HEK293T (cell line): Measurements from ENCODE around the gene CATSPER4.

ENCODE experiments used
- CTCF ChIA-PET: fragments of 350-600 bp; formaldehyde crosslinking; extraction: SDS; loops from one replicate; lab custom pipeline; 2021; ENCODE audit warnings: antibody characterized with exemption, inconsistent platforms; lab: Yijun Ruan, JAX
- POLR2A ChIA-PET: fragments of 350-600 bp; formaldehyde crosslinking; extraction: SDS; loops from one replicate; lab custom pipeline; 2020; ENCODE audit warnings: antibody characterized with exemption, inconsistent platforms; lab: Yijun Ruan, JAX
- DNase-seq: peaks from one replicate; pipeline ENCODE4 v3.0.0; 2012; ENCODE audit warnings: mixed read lengths; ENCODE audit errors: extremely low spot score
- ARNT ChIP-seq: fragments of 450-650 bp; IDR thresholded peaks from 2 replicates; pipeline ENCODE4 v1.6.1; 2017; ENCODE audit warnings: mild to moderate bottlenecking
- BHLHE40 ChIP-seq: fragments of 450-650 bp; IDR thresholded peaks from 2 replicates; pipeline ENCODE4 v1.6.1; 2016; ENCODE audit warnings: mild to moderate bottlenecking, moderate library complexity, borderline replicate concordance
- CTBP1 ChIP-seq: fragments of 450-650 bp; IDR thresholded peaks from 2 replicates; pipeline ENCODE4 v1.6.1; 2016; ENCODE audit warnings: borderline replicate concordance
- ELF4 ChIP-seq: fragments of 450-650 bp; IDR thresholded peaks from 2 replicates; pipeline ENCODE4 v1.6.1; 2017; ENCODE audit warnings: antibody characterized with exemption
- FOXA1 ChIP-seq: fragments of 450-650 bp; IDR thresholded peaks from 2 replicates; pipeline ENCODE4 v1.6.1; 2016; ENCODE audit warnings: mild to moderate bottlenecking
- FOXK2 ChIP-seq: fragments of 450-650 bp; IDR thresholded peaks from 2 replicates; pipeline ENCODE4 v1.6.1; 2016; ENCODE audit warnings: mild to moderate bottlenecking
- FOXM1 ChIP-seq: fragments of 450-650 bp; IDR thresholded peaks from 2 replicates; pipeline ENCODE4 v1.6.1; 2017; ENCODE audit warnings: mild to moderate bottlenecking, borderline replicate concordance
- HDGF ChIP-seq: fragments of 450-650 bp; IDR thresholded peaks from 2 replicates; pipeline ENCODE4 v1.6.1; 2017; ENCODE audit warnings: antibody characterized with exemption, borderline replicate concordance
- L3MBTL2 ChIP-seq: fragments of 450-650 bp; conservative IDR thresholded peaks from 2 replicates; pipeline ENCODE4 v1.6.1; 2016; ENCODE audit warnings: mild to moderate bottlenecking
- LEF1 ChIP-seq: fragments of 450-650 bp; IDR thresholded peaks from 2 replicates; pipeline ENCODE4 v1.6.1; 2017; ENCODE audit warnings: mild to moderate bottlenecking, borderline replicate concordance
- NFRKB ChIP-seq: fragments of 450-650 bp; IDR thresholded peaks from 2 replicates; pipeline ENCODE4 v1.6.1; 2016; ENCODE audit warnings: mild to moderate bottlenecking, moderate library complexity
- PKNOX1 ChIP-seq: fragments of 450-650 bp; IDR thresholded peaks from 2 replicates; pipeline ENCODE4 v1.6.1; 2016
- SP1 ChIP-seq: fragments of 450-650 bp; IDR thresholded peaks from 2 replicates; pipeline ENCODE4 v1.6.1; 2017
- SUZ12 ChIP-seq: fragments of 450-650 bp; IDR thresholded peaks from 2 replicates; pipeline ENCODE4 v1.6.1; 2016; ENCODE audit warnings: mild to moderate bottlenecking
- TARDBP ChIP-seq: fragments of 450-650 bp; IDR thresholded peaks from 2 replicates; pipeline ENCODE4 v1.6.1; 2016
- ZNF384 ChIP-seq: fragments of 450-650 bp; IDR thresholded peaks from 2 replicates; pipeline ENCODE4 v1.6.1; 2016

CATSPER4 gene

DNA sequence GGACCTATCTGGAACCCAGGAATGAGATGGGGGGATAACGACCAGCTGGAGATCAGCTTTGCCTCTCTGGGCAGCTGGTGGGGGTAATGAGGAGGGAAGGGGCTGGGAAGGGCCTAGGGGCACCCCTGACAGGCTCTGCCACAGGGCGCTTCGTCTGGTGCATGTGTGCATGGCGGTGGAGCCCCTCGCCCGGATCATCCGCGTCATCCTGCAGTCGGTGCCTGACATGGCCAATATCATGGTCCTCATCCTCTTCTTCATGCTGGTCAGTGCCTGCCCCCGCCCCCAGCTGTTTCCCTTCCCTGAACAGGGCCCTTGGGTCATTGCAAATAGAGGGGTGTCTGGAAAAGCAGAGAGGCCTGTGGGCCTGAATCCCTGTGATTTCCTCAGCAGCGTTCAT, 7.4 kb downstream of the CATSPER4 start:
- DNase-seq, result no peak
- no peak for TF ChIP-seq ZNF384
- TF ChIP-seq HDGF, result no peak
- TF ChIP-seq SP1, result no peak
- no peak for TF ChIP-seq L3MBTL2
- TF ChIP-seq ELF4, result no peak
- no peak for TF ChIP-seq BHLHE40
- TF ChIP-seq FOXM1, result no peak
- no peak for TF ChIP-seq CTBP1
- TF ChIP-seq FOXA1, result no peak
- ChIA-PET POLR2A (no interaction called here), CTCF (no interaction called here)

GRCh38 chr1:26200413-26200812, 10.0 kb downstream of the CATSPER4 start:
- POLR2A ChIA-PET, result no interaction called here
- DNase-seq, result no peak
- CTCF ChIA-PET, result no interaction called here
- TF ChIP-seq HDGF (no peak), L3MBTL2 (no peak), PKNOX1 (no peak), ARNT (no peak), FOXM1 (no peak), FOXK2 (no peak), BHLHE40 (no peak), NFRKB (no peak), ZNF384 (no peak), SP1 (no peak), FOXA1 (no peak), TARDBP (no peak)

GRCh38 chr1:26203642-26204318, 13.4 kb downstream of the CATSPER4 start:
- ChIA-PET POLR2A (interaction anchor here (1.4 kb wide), 1 partner anchor 30 kb away, joined by 6 read pairs; the partner anchor contains the start of gene CEP85), CTCF (interaction anchor here (0.5 to 1.1 kb wide), 2 partner anchors 9 to 89 kb away, joined by 3 read pairs; no protein-coding TSS in a partner anchor)
- no peak for DNase-seq
- no peak for TF ChIP-seq NFRKB
- TF ChIP-seq FOXA1, result no peak
- no peak for TF ChIP-seq ZNF384
- TF ChIP-seq CTBP1, result no peak
- no peak for TF ChIP-seq TARDBP
- no peak for TF ChIP-seq SP1
- no peak for TF ChIP-seq L3MBTL2
- TF ChIP-seq ELF4, result no peak
- TF ChIP-seq SUZ12, result no peak

DNA sequence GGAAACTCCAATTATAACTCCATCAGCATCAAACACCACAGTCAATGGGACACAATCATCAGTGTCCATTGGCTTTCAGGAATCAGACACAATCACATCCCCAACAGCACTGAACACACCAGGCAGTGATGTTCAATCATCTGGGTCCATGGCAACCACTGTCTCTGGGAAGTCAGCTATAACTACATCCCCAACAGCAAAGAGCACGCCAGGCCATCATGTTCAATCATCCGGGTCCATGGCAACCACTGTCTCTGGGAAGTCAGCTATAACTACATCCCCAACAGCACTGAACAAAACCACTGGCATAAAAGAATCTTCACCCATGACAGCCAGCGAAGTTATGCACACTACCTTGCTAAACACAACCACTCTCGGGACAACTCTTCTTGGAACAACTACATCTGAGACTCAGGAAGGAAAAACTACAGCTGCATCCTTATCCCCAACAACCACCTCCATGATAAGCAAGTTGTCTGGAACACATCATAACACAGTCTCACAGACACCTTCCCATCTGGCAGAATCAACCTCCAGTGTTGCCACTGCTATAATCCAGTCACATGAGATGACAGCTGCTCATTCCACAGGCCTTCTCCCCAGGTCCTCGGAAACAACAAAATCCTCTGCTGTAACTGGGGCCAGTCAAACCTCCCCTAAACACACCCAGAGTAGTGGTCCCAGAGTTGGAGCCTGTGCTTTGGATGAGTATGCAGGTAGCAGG, 19.9 kb downstream of the CATSPER4 start:
- no peak for DNase-seq
- ChIA-PET CTCF (interaction anchor here (0.6 to 2.7 kb wide), 2 partner anchors 24 to 362 kb away, joined by 10 to 12 read pairs; partner anchors contain the start of gene CEP85), POLR2A (interaction anchor here (0.6 to 1.5 kb wide), 2 partner anchors 24 to 25 kb away, joined by 3 to 6 read pairs; partner anchors contain the start of gene CEP85)
- TF ChIP-seq FOXA1 (no peak), NFRKB (no peak), FOXM1 (no peak), HDGF (no peak), L3MBTL2 (no peak), SUZ12 (no peak), ZNF384 (no peak), FOXK2 (no peak), TARDBP (no peak), PKNOX1 (no peak), ELF4 (no peak), LEF1 (no peak), SP1 (no peak), ARNT (no peak), CTBP1 (no peak), BHLHE40 (no peak)

GRCh38 chr1:26212726-26213125, 22.3 kb downstream of the CATSPER4 start:
- CTCF ChIA-PET, result interaction anchor here (1.0 to 2.7 kb wide), 2 partner anchors 9 to 21 kb away, joined by 3 to 12 read pairs; partner anchors contain the start of gene CEP85
- TF ChIP-seq NFRKB, result no peak
- no peak for TF ChIP-seq SUZ12
- TF ChIP-seq PKNOX1, result no peak
- TF ChIP-seq FOXM1, result no peak
- no peak for TF ChIP-seq SP1
- TF ChIP-seq FOXA1, result no peak
- TF ChIP-seq FOXK2, result no peak
- no peak for TF ChIP-seq L3MBTL2
- no peak for TF ChIP-seq CTBP1
- no peak for TF ChIP-seq ZNF384

More at GRCh38 chr1:26212726-26213125, 22.3 kb downstream of the CATSPER4 start:
- no peak for DNase-seq
- POLR2A ChIA-PET, result interaction anchor here (1.3 kb wide), 1 partner anchor 43 kb away, joined by 4 read pairs; the partner anchor contains the start of gene ZNF593
